RWPE1 (cell line): ENCODE results near the gene RAB31.

Experiments used
- CTCF ChIA-PET: fragments of 350-600 bp; sonication (Branson Sonifier 250); formaldehyde crosslinking; extraction: SDS; loops from one replicate; lab custom pipeline; 2021; lab: Yijun Ruan, JAX
- POLR2A ChIA-PET: fragments of 400-600 bp; formaldehyde crosslinking; extraction: SDS; loops from one replicate; lab custom pipeline; 2020; ENCODE audit warnings: antibody characterized with exemption; ENCODE audit not compliant: low non-redundant PET; lab: Yijun Ruan, JAX
- DNase-seq: peaks from one replicate; pipeline ENCODE4 v3.0.0; 2012; ENCODE audit warnings: low spot score
- H3K27ac ChIP-seq: fragments of 450-650 bp; 2 replicates; pipeline ENCODE4 v1.5.1; 2017
- CTCF ChIP-seq: fragments of 450-650 bp; conservative IDR thresholded peaks from 2 replicates; pipeline ENCODE4 v1.5.1; 2017; ENCODE audit warnings: low read depth, mild to moderate bottlenecking

The RAB31 gene

DNA sequence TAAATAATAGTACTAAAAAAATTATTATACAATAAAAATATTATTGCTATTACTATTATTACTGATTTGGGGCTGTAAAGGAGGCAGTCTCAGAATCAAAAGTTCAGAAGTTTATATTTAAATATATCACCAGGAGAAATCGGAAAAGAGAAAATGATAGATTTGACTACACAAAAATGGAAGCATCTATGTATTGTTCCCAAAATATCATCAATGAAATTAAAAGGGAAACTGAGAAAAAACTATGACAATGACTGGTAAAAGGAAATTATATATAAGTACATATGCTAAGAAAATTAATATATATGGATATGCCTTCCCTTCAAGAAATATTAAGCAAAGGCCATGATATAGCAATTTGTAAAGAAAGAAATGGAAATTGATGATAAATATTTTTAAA lies 170.0 kb downstream of the RAB31 start:
- TF ChIP-seq CTCF = no peak
- DNase-seq = no peak
- CTCF ChIA-PET = interaction anchor here (0.8 kb wide), 1 partner anchor 107 kb away, joined by 3 read pairs; no protein-coding TSS in a partner anchor
- POLR2A ChIA-PET = no interaction called here
- H3K27ac ChIP-seq = no peak overlapping the region

- TF ChIP-seq CTCF = no peak
- POLR2A ChIA-PET = no interaction called here
- no peak for DNase-seq
- no peak overlapping the region for H3K27ac ChIP-seq
- CTCF ChIA-PET = no interaction called here
Measured at GRCh38 chr18:9878783-9879242, 170.7 kb downstream of the RAB31 start.

DNA sequence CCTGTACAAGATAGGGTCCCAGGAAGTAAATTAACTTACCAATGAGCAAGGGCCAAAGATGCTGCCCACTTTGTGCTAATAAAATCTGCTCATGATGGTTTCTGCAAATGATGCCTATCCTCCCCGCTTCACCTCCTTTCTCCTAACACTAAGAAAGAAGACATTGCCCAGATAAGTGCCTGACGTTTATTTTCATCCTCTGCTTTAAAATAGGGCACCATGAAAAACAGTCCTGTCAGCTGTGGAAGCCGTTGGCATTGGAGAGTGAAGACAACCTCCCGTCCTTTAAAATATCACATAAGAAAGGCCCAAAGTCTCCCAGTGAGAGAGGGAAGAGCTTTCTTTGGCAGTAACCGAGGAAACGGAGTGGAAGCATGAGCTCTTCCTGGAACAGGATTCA lies 176.0 kb downstream of the RAB31 start:
- H3K27ac ChIP-seq = no peak overlapping the region
- POLR2A ChIA-PET = no interaction called here
- CTCF ChIA-PET = no interaction called here
- TF ChIP-seq CTCF = no peak
- DNase-seq = no peak

GRCh38 chr18:9884532-9885140 lies 176.5 kb downstream of the RAB31 start:
- TF ChIP-seq CTCF = no peak
- H3K27ac ChIP-seq = no peak overlapping the region
- POLR2A ChIA-PET = no interaction called here
- no peak for DNase-seq
- CTCF ChIA-PET = no interaction called here

DNA sequence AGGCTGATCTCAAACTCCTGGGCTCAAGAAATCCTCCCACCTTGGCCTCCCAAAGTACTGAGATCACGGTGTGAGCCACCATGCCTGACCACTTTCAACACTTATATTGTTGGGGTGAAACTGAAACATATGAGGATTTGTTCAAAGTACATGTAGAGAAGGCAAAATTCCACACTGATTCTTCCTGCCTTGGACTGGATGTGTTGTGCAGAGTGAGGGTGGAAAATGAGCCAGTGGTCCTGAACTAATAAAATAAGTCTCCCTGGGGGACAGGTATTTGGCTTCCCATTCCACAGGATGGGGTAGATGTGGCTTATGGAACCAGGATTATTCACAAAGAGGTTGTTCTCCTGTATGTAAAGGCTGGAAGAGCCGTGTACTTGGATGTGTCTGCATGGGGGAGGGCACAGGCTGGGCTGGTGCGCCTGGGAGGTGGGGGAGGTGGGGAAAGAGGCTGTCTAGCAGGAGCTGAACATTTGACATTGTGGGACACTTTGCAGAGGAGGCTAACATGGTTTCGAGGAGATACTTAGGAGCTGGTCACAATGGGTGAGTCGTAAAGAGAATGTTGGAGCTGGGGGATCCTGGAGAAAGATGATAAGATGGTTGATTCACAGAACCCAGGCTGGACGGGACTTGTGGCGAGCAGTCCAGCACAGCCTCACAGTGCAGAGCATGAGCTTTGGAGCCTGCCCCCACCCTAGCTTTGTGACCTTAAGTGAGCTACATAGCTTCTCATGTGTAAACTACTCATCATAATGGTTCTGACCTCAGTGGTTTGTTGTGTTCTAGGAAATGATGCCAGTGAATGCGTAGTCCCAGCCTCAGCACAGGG lies 177.3 kb downstream of the RAB31 start, which contains the start of gene TXNDC2:
TSS of gene TXNDC2 (plus strand) at position 804 of the 835 bp plus-strand sequence. CDS start 708 bp downstream, outside the sequence.
- no peak within 1 kb of the TSS for H3K27ac ChIP-seq
- CTCF ChIA-PET = no interaction called here
- POLR2A ChIA-PET = interaction anchor here (0.6 kb wide), 1 partner anchor 1816 kb away, joined by 5 read pairs; no protein-coding TSS in a partner anchor
- no peak for DNase-seq
- TF ChIP-seq CTCF = no peak

DNA sequence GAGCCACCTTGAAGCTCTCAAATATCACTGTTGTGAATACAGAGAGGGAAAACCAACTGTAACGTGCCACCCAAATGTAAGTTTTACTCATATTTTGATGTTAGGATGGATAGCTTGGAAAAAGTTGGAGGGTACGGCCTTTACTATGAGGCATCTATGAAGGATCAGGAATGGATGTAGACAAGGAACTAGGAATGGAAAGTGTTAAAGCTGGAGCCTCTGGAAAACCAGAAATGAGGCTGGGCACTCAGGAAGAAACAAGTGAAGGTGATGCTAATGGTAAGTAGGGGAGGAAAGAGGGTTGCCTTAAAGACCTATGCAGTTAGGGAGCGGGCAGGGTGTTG lies 177.9 kb downstream of the RAB31 start:
- ChIA-PET POLR2A (interaction anchor here (0.6 kb wide), 1 partner anchor 1816 kb away, joined by 5 read pairs; no protein-coding TSS in a partner anchor), CTCF (no interaction called here)
- no peak overlapping the region for H3K27ac ChIP-seq
- TF ChIP-seq CTCF = no peak
- DNase-seq = no peak
